Liver (tissue), 9 donors: Measurements from ENCODE around the gene DAPP1. TPM values are rescaled to one million over a fixed set of nuclear protein-coding genes. Genes with fewer than 3 reads are reported as not detected.

Source experiments
- DNase-seq: peaks from one replicate; pipeline ENCODE4 v3.0.0-alpha.2; 2017; ENCODE audit warnings: low spot score
- H3K27ac ChIP-seq, 2 donors: one replicate each; pipeline ENCODE4 v1.7.0; 2013; ENCODE audit warnings: inconsistent platforms in 2 of 2, low read length in 2 of 2, control low read depth in 1 of 2, low read depth in 1 of 2, mild to moderate bottlenecking in 1 of 2
- H3K27me3 ChIP-seq, 4 donors: one replicate each; pipeline versions ENCODE4 v1.6.1 to v1.7.0; 2013; ENCODE audit warnings: low read length in 3 of 4, inconsistent platforms in 1 of 4, mild to moderate bottlenecking in 1 of 4, moderate library complexity in 1 of 4; ENCODE audit not compliant: control insufficient read depth in 4 of 4, insufficient read depth in 4 of 4
- H3K36me3 ChIP-seq, 4 donors: one replicate each; pipeline versions ENCODE4 v1.6.1 to v1.7.0; 2013; ENCODE audit warnings: low read length in 3 of 4, mild to moderate bottlenecking in 3 of 4, low read depth in 1 of 4, moderate library complexity in 1 of 4; ENCODE audit not compliant: control insufficient read depth in 4 of 4, insufficient read depth in 3 of 4
- H3K4me1 ChIP-seq, 4 donors: one replicate each; pipeline versions ENCODE4 v1.6.1 to v1.7.0; 2013; ENCODE audit warnings: low read length in 3 of 4, mild to moderate bottlenecking in 3 of 4, moderate library complexity in 1 of 4; ENCODE audit not compliant: control insufficient read depth in 4 of 4, insufficient read depth in 4 of 4
- H3K4me3 ChIP-seq, 3 donors: one replicate each; pipeline versions ENCODE4 v1.6.1 to v1.7.0; 2013; ENCODE audit warnings: low read length in 3 of 3, control low read depth in 1 of 3, low read depth in 1 of 3, mild to moderate bottlenecking in 1 of 3
- H3K9ac ChIP-seq, 2 donors: one replicate each; pipeline ENCODE4 v1.7.0; 2013; ENCODE audit warnings: low read length in 2 of 2, mild to moderate bottlenecking in 2 of 2, moderate library complexity in 2 of 2, control low read depth in 1 of 2, low read depth in 1 of 2
- H3K9me3 ChIP-seq, 4 donors: one replicate each; pipeline versions ENCODE4 v1.6.1 to v1.7.0; 2013; ENCODE audit warnings: low read length in 3 of 4; ENCODE audit not compliant: control insufficient read depth in 4 of 4
- ATF3 ChIP-seq: IDR thresholded peaks from 2 replicates; pipeline ENCODE4 v1.6.1; 2016; ENCODE audit warnings: antibody characterized with exemption
- CTCF ChIP-seq: fragments of 150-350 bp; IDR thresholded peaks from 2 replicates; pipeline ENCODE4 v1.5.1; 2017; ENCODE audit warnings: improper control_type of control experiment, low read depth, low read length; ENCODE audit not compliant: missing input control
- EGR1 ChIP-seq, 2 donors: IDR thresholded peaks; 2 replicates each; pipeline ENCODE4 v1.6.1; 2016 to 2018; ENCODE audit warnings: antibody characterized with exemption in 2 of 2, low read depth in 2 of 2
- FOXA1 ChIP-seq: IDR thresholded peaks from 2 replicates; pipeline ENCODE4 v1.6.1; 2016; ENCODE audit warnings: antibody characterized with exemption
- FOXA2 ChIP-seq: IDR thresholded peaks from 2 replicates; pipeline ENCODE4 v1.6.1; 2016; ENCODE audit warnings: antibody characterized with exemption
- GABPA ChIP-seq, 2 donors: IDR thresholded peaks in 1 of 2; conservative IDR thresholded peaks in 1 of 2; 2 replicates each; pipeline ENCODE4 v1.6.1; 2016; ENCODE audit warnings: antibody characterized with exemption in 2 of 2, mild to moderate bottlenecking in 1 of 2, moderate library complexity in 1 of 2
- HNF4A ChIP-seq, 2 donors: conservative IDR thresholded peaks; 2 replicates each; pipeline ENCODE4 v1.6.1; 2016; ENCODE audit warnings: antibody characterized with exemption in 2 of 2, mild to moderate bottlenecking in 2 of 2
- HNF4G ChIP-seq: IDR thresholded peaks from 2 replicates; pipeline ENCODE4 v1.6.1; 2016; ENCODE audit warnings: antibody characterized with exemption
- JUND ChIP-seq, 2 donors: IDR thresholded peaks; 2 replicates each; pipeline ENCODE4 v1.6.1; 2016; ENCODE audit warnings: antibody characterized with exemption in 2 of 2
- NR2F2 ChIP-seq: IDR thresholded peaks from 2 replicates; pipeline ENCODE4 v1.6.1; 2016; ENCODE audit warnings: antibody characterized with exemption
- RAD21 ChIP-seq, 2 donors: IDR thresholded peaks; 2 replicates each; pipeline ENCODE4 v1.6.1; 2016; ENCODE audit warnings: antibody characterized with exemption in 2 of 2, mild to moderate bottlenecking in 2 of 2
- REST ChIP-seq: IDR thresholded peaks from 2 replicates; pipeline ENCODE4 v1.6.1; 2016; ENCODE audit warnings: antibody characterized with exemption, mild to moderate bottlenecking
- SP1 ChIP-seq: IDR thresholded peaks from 2 replicates; pipeline ENCODE4 v1.6.1; 2018; ENCODE audit warnings: antibody characterized with exemption, mild to moderate bottlenecking
- TAF1 ChIP-seq: conservative IDR thresholded peaks from 2 replicates; pipeline ENCODE4 v1.6.1; 2016; ENCODE audit warnings: antibody characterized with exemption, mild to moderate bottlenecking
- YY1 ChIP-seq: IDR thresholded peaks from 2 replicates; pipeline ENCODE4 v1.6.1; 2016; ENCODE audit warnings: antibody characterized with exemption, mild to moderate bottlenecking
- ZBTB33 ChIP-seq: IDR thresholded peaks from 2 replicates; pipeline ENCODE4 v1.6.1; 2016; ENCODE audit warnings: antibody characterized with exemption
- WGBS: extraction: QIAGEN DNeasy Blood & Tissue Kit; methylation state at CpG from one replicate; pipeline ENCODE4 v1.1.7; 2013; 5-methylcytosine and 5-hydroxymethylcytosine counted together
- polyA plus RNA-seq, 2 donors: library from polyadenylated mRNA; stranded (reverse) in 1 of 2; unstranded in 1 of 2; fragments of 200-250 nt in 1 of 2; fragments of >200 nt in 1 of 2; fragmentation: Nextera tagmentation in 1 of 2; extraction: Ambion mirVana in 1 of 2; gene quantifications; one replicate each; pipeline versions ENCODE4 v1.2.1 to v1.2.3, GENCODE V29; 2013 to 2015
- total RNA-seq, 2 donors: library from RNA; depleted of rRNA; stranded (reverse); fragments of >200 nt; gene quantifications; one replicate each; pipeline ENCODE4 v1.2.3, GENCODE V29; 2014
- donor health status: healthy.
- donor health status: healthy.
- donor health status: healthy.
- donor health status: healthy.
- donor health status: healthy.

The DAPP1 gene
- total and polyA plus RNA-seq, 4 donors: 0.53 to 4.8 (median 0.91) TPM

GRCh38 chr4:99885687-99886086 is 69.1 kb downstream of the DAPP1 start (continued):
- no peak for TF ChIP-seq CTCF

- H3K36me3 ChIP-seq: peaks cover 2 to 16% (median 14%) of the 10 kb centered on the region in 4 donors
- H3K4me1 ChIP-seq: no peaks in the 10 kb centered on the region
- TF ChIP-seq TAF1: no peak
- TF ChIP-seq REST: no peak
- no peak for TF ChIP-seq HNF4A (conservative IDR thresholded peaks at IDR 0.05)
- no peak for TF ChIP-seq RAD21 (IDR thresholded peaks at IDR 0.05)
- TF ChIP-seq ATF3: no peak
- no peak for TF ChIP-seq NR2F2
- no peak for TF ChIP-seq CTCF
- TF ChIP-seq EGR1 (IDR thresholded peaks at IDR 0.05; ENCODE audit: low read depth in 2 of 2): no peak
- TF ChIP-seq SP1: no peak
- TF ChIP-seq GABPA (IDR thresholded peaks at IDR 0.05 in 1 of 2, conservative IDR thresholded peaks at IDR 0.05 in 1 of 2): no peak
- no peak for TF ChIP-seq HNF4G
- no peak for TF ChIP-seq YY1
- no peak for TF ChIP-seq FOXA2
- no peak for TF ChIP-seq JUND (IDR thresholded peaks at IDR 0.05)
- DNase-seq: no peak
- WGBS: 95% methylated on average over 4 of the region's 4 CpGs
- no peak overlapping the region for H3K9ac ChIP-seq
- no peak overlapping the region for H3K27ac ChIP-seq
- H3K27me3 ChIP-seq: no peaks in the 10 kb centered on the region
- H3K9me3 ChIP-seq: no peaks in the 10 kb centered on the region
- no peak overlapping the region for H3K4me3 ChIP-seq
Observed at GRCh38 chr4:99886146-99886545, 69.5 kb downstream of the DAPP1 start.

- peaks cover 0 to under 1% (median under 1%) of the 10 kb centered on the region in 4 donors for H3K4me1 ChIP-seq
- DNase-seq: no peak
- no peak overlapping the region for H3K9ac ChIP-seq
- no peak overlapping the region for H3K27ac ChIP-seq
- TF ChIP-seq TAF1 (no peak), ATF3 (no peak), NR2F2 (no peak), YY1 (no peak), HNF4A (conservative IDR thresholded peaks at IDR 0.05) (no peak), CTCF (no peak), FOXA1 (no peak), EGR1 (IDR thresholded peaks at IDR 0.05; ENCODE audit: low read depth in 2 of 2) (no peak), JUND (IDR thresholded peaks at IDR 0.05) (no peak), SP1 (no peak), ZBTB33 (no peak), RAD21 (IDR thresholded peaks at IDR 0.05) (no peak), HNF4G (no peak)
- no peaks in the 10 kb centered on the region for H3K9me3 ChIP-seq
- H3K4me3 ChIP-seq: no peak overlapping the region
- H3K36me3 ChIP-seq: peaks cover 2 to 7% (median 6%) of the 10 kb centered on the region in 4 donors
- H3K27me3 ChIP-seq: no peaks in the 10 kb centered on the region
- WGBS: 81% methylated on average over 5 of the region's 5 CpGs
Observed at GRCh38 chr4:99887837-99888236, 71.2 kb downstream of the DAPP1 start.
